HCT116 (cell line): ENCODE measurements around the gene CAPN15. TPM values are rescaled to one million over a fixed set of nuclear protein-coding genes. Genes with fewer than 3 reads are reported as not detected.

Experiments used
- ATAC-seq: fragments of 200-7000 bp; cut with Tn5 transposase; 2 replicates; pipeline ENCODE4 v1.9.1; 2020; ENCODE audit warnings: mild to moderate bottlenecking, moderate library complexity
- BruUV-seq: library from RNA; stranded (reverse); fragments of 400-500 nt; replicated peaks from 2 replicates; lab custom pipeline; 2021; lab: Mats Ljungman, UMichigan
- CTCF ChIA-PET: fragments of 300-600 bp; sonication (Branson Sonifier 250); formaldehyde crosslinking; loops from one replicate; lab custom pipeline; 2021; ENCODE audit warnings: antibody characterized with exemption; lab: Charles Lee
- POLR2A ChIA-PET: fragments of 300-600, 350-600 bp; sonication (Branson Sonifier 250); formaldehyde crosslinking; loops from one replicate; lab custom pipeline; 2021; ENCODE audit warnings: antibody characterized with exemption; lab: Charles Lee
- RAD21 ChIA-PET, 2 experiments: fragments of 300-600 bp; sonication (Branson Sonifier 250); formaldehyde crosslinking; loops; one replicate each; lab custom pipeline; 2023; ENCODE audit warnings: low total read pairs in 2 of 2; ENCODE audit not compliant: uncharacterized antibody in 2 of 2, unreplicated experiment in 2 of 2, low non-redundant PET in 1 of 2; lab: Charles Lee
- DNase-seq: peaks from one replicate; pipeline ENCODE4 v3.0.0-alpha.2; 2010; ENCODE audit warnings: low read depth, low spot score
- H2AFZ ChIP-seq: fragments of 200-600 bp; shearing (Covaris generic), sonication (generic); 2 replicates; pipeline ENCODE4 v1.6.1; 2017; ENCODE audit warnings: low read depth, mixed run types, mixed read lengths, antibody characterized with exemption, low read length; ENCODE audit not compliant: poor library complexity, severe bottlenecking
- H3K27ac ChIP-seq: 2 replicates; pipeline ENCODE4 v1.5.1; 2012; ENCODE audit warnings: low read depth, low read length
- H3K27me3 ChIP-seq: fragments of 200-600 bp; sonication (generic); 2 replicates; pipeline ENCODE4 v1.6.1; 2016; ENCODE audit warnings: mixed run types, low read length, mixed read lengths; ENCODE audit not compliant: insufficient read depth
- H3K36me3 ChIP-seq, 2 experiments: fragments of 200-500 bp in 1 of 2; fragments of 200-600 bp in 1 of 2; sonication (Bioruptor generic) in 1 of 2; sonication (generic) in 1 of 2; 2 replicates each; pipeline versions ENCODE4 v1.5.1 to v1.6.1; 2014 to 2016; ENCODE audit warnings: low read length in 2 of 2, inconsistent platforms in 1 of 2, mixed read lengths in 1 of 2, mixed run types in 1 of 2; ENCODE audit not compliant: insufficient read depth in 2 of 2, control insufficient read depth in 1 of 2
- H3K4me1 ChIP-seq, 2 experiments: fragments of 200-600 bp in 1 of 2; sonication (generic) in 1 of 2; 2 replicates each; pipeline versions ENCODE4 v1.5.1 to v1.6.1; 2012 to 2017; ENCODE audit warnings: low read length in 2 of 2, inconsistent platforms in 1 of 2, mild to moderate bottlenecking in 1 of 2, mixed read lengths in 1 of 2, mixed run types in 1 of 2, moderate library complexity in 1 of 2; ENCODE audit not compliant: insufficient read depth in 2 of 2, control insufficient read depth in 1 of 2
- H3K4me2 ChIP-seq: fragments of 200-600 bp; sonication (generic); 2 replicates; pipeline ENCODE4 v1.6.1; 2017; ENCODE audit warnings: mixed run types, low read length, mixed read lengths
- H3K4me3 ChIP-seq, 2 experiments: fragments of 200-600 bp in 1 of 2; sonication (generic) in 1 of 2; replicated peaks in 1 of 2; 2 replicates each; pipeline ENCODE4 v1.5.1; 2011 to 2016; ENCODE audit warnings: low read length in 2 of 2, control low read depth in 1 of 2, low read depth in 1 of 2, mild to moderate bottlenecking in 1 of 2, mixed read lengths in 1 of 2, mixed run types in 1 of 2
- H3K79me2 ChIP-seq: fragments of 200-600 bp; sonication (generic); 2 replicates; pipeline ENCODE4 v1.6.1; 2017; ENCODE audit warnings: mild to moderate bottlenecking, mixed run types, low read length, moderate library complexity, mixed read lengths; ENCODE audit not compliant: insufficient read depth
- H3K9ac ChIP-seq: fragments of 200-600 bp; sonication (generic); 2 replicates; pipeline ENCODE4 v1.6.1; 2016; ENCODE audit warnings: low read length, mixed read lengths
- H3K9me2 ChIP-seq: fragments of 200-600 bp; sonication (generic), shearing (Covaris generic); 2 replicates; pipeline ENCODE4 v1.6.1; 2017; ENCODE audit warnings: mixed run types, mild to moderate bottlenecking, moderate library complexity; ENCODE audit not compliant: insufficient read depth
- H3K9me3 ChIP-seq, 2 experiments: fragments of 200-500 bp in 1 of 2; fragments of 200-600 bp in 1 of 2; sonication (Bioruptor generic) in 1 of 2; sonication (generic) in 1 of 2; 2 replicates each; pipeline ENCODE4 v1.6.1; 2014 to 2017; ENCODE audit warnings: low read length in 2 of 2, mixed read lengths in 2 of 2, inconsistent platforms in 1 of 2, low read depth in 1 of 2, mild to moderate bottlenecking in 1 of 2, mixed run types in 1 of 2, moderate library complexity in 1 of 2; ENCODE audit not compliant: control insufficient read depth in 1 of 2, insufficient read depth in 1 of 2
- H4K20me1 ChIP-seq: fragments of 200-600 bp; sonication (generic), shearing (Covaris generic); 2 replicates; pipeline ENCODE4 v1.6.1; 2017; ENCODE audit warnings: mixed run types, mild to moderate bottlenecking, moderate library complexity; ENCODE audit not compliant: insufficient read depth
- CBX3 ChIP-seq: IDR thresholded peaks from 2 replicates; pipeline ENCODE4 v1.6.1; 2012; ENCODE audit warnings: low read depth
- ELF1 ChIP-seq: IDR thresholded peaks from 2 replicates; pipeline ENCODE4 v1.6.1; 2012; ENCODE audit warnings: low read depth, borderline replicate concordance
- JUND ChIP-seq: IDR thresholded peaks from 2 replicates; pipeline ENCODE4 v1.6.1; 2012
- POLR2A ChIP-seq: IDR thresholded peaks from 2 replicates; pipeline ENCODE4 v1.7.0; 2011; ENCODE audit warnings: borderline replicate concordance; ENCODE audit not compliant: insufficient read depth, insufficient read length; ENCODE audit errors: extremely low read depth
- POLR2AphosphoS5 ChIP-seq: IDR thresholded peaks from 2 replicates; pipeline ENCODE4 v1.6.1; 2011; ENCODE audit warnings: mild to moderate bottlenecking, low read depth, low read length, moderate library complexity
- RAD21 ChIP-seq: IDR thresholded peaks from 2 replicates; pipeline ENCODE4 v1.6.1; 2012; ENCODE audit warnings: low read depth, mild to moderate bottlenecking
- SIN3A ChIP-seq: IDR thresholded peaks from 2 replicates; pipeline ENCODE4 v1.6.1; 2012; ENCODE audit warnings: low read depth
- SRF ChIP-seq: IDR thresholded peaks from 2 replicates; pipeline ENCODE4 v1.6.1; 2012; ENCODE audit warnings: low read depth
- TCF7L2 ChIP-seq: IDR thresholded peaks from 2 replicates; pipeline ENCODE4 v1.7.0; 2011; ENCODE audit warnings: borderline replicate concordance, inconsistent platforms; ENCODE audit not compliant: insufficient read depth, insufficient read length; ENCODE audit errors: extremely low read depth
- intact Hi-C: fragments of 100-400 bp; cut with micrococcal nuclease; formaldehyde crosslinking; loops from 2 replicates; pipeline ENCODE4 v1.10.0; 2022
- total RNA-seq: library from RNA; stranded (reverse); gene quantifications from one replicate; pipeline ENCODE4 v1.2.1, GENCODE V29; 2021; ENCODE audit not compliant: unreplicated experiment
- TF ChIP-seq, protein P1 (sequence below): IDR thresholded peaks from 2 replicates; pipeline ENCODE4 v1.6.1; 2012

The CAPN15 gene
- total RNA-seq, 1 experiment from 2014 or later, result 39.0 TPM

DNA sequence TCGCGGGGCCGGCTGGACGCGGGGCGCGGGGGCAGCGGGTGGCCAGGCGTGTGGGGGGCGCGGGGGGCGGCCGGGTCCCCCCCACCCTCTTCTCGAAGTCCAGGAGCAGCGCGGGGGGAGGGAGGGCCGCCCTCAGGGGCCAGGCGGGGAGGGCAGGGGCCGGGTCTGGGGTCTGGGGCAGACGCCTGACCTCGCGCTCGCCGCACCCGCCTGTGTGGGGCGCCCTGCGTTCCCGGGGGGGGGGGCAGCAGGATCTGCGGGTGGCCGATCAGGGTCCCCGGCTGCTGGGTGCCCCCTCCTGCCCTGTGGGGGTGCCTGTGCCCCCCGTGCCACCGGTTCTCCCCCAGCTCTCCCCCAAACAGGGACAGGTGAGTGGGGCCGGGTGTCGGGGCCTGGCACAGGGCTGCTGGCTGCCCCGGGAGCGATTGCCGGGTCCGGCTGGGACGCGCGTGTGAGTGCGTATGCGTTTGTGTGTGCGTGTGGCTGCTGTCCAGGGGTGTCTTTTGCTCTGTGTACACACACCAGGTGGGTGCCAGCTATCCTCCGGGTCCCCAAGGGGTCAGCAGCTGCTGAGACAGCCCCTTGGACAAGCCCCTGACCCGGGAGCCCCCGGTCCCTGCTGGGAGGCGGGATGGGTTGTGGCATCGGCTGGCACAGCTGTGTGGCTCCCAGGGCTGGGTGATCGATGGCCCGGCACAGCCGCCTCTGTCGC, 33.3 kb downstream of the CAPN15 start:
- Histone ChIP-seq H3K9me3 (no peaks in the 10 kb centered on the region), H3K4me3 (no peak overlapping the region), H3K9me2 (no peaks in the 10 kb centered on the region), H2AFZ (no peak overlapping the region), H3K36me3 (no peaks in the 10 kb centered on the region), H3K27me3 (no peaks in the 10 kb centered on the region), H3K4me1 (no peaks in the 10 kb centered on the region), H4K20me1 (no peaks in the 10 kb centered on the region), H3K27ac (no peak overlapping the region), H3K4me2 (no peak overlapping the region), H3K79me2 (no peaks in the 10 kb centered on the region), H3K9ac (no peak overlapping the region)
- BruUV-seq, result no TSS peak
- TF ChIP-seq SIN3A, result no peak
- TF ChIP-seq CBX3, result no peak
- TF ChIP-seq SRF, result no peak
- no peak for TF ChIP-seq RAD21
- TF ChIP-seq POLR2A, result no peak
- no peak for TF ChIP-seq POLR2AphosphoS5
- TF ChIP-seq, protein P1, sequence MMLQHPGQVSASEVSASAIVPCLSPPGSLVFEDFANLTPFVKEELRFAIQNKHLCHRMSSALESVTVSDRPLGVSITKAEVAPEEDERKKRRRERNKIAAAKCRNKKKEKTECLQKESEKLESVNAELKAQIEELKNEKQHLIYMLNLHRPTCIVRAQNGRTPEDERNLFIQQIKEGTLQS, result no peak
- no peak for TF ChIP-seq JUND
- DNase-seq, result no peak
- ATAC-seq, result no peak
- CTCF ChIA-PET, result no interaction called here
- POLR2A ChIA-PET, result no interaction called here
- RAD21 ChIA-PET, result no interaction called here
- intact Hi-C loops, result no loop called here

DNA sequence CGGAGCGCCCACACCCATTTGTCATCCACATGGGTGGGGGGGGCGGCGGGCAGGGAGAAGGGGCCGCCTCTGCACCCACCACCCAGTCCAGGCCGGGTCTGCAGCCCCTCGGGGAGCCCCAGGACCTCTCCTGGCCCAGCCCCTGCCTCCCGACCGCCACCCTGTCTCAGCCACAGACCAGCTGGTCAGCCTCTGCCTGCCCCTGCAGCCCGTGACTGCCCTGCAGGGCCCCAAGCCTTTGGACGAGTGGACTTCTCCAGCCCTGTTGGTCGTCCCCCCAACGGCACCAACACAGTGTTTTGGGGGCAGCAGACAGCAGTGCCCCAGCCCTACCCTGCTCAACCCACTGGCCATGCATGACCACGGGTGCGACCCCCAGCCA, 33.9 kb downstream of the CAPN15 start:
- ChIA-PET RAD21 (no interaction called here), CTCF (no interaction called here), POLR2A (no interaction called here)
- intact Hi-C loops, result no loop called here
- H3K27ac ChIP-seq, result no peak overlapping the region
- no peak overlapping the region for H2AFZ ChIP-seq
- no peaks in the 10 kb centered on the region for H3K36me3 ChIP-seq
- H3K4me2 ChIP-seq, result no peak overlapping the region
- TF ChIP-seq TCF7L2 (no peak), RAD21 (no peak), ELF1 (no peak), CBX3 (no peak)
- H3K9me3 ChIP-seq, result no peaks in the 10 kb centered on the region
- H4K20me1 ChIP-seq, result no peaks in the 10 kb centered on the region
- H3K4me1 ChIP-seq, result no peaks in the 10 kb centered on the region
- H3K27me3 ChIP-seq, result no peaks in the 10 kb centered on the region
- H3K9ac ChIP-seq, result no peak overlapping the region
- no peak for DNase-seq
- BruUV-seq, result no TSS peak
- no peak overlapping the region for H3K4me3 ChIP-seq
- H3K79me2 ChIP-seq, result no peaks in the 10 kb centered on the region
- ATAC-seq, result no peak
- no peaks in the 10 kb centered on the region for H3K9me2 ChIP-seq
